ENCODE results near the gene SLC6A9. TPM values are rescaled to one million over a fixed set of nuclear protein-coding genes. Genes with fewer than 3 reads are reported as not detected.

SLC6A9 gene
- total RNA-seq, 2 experiments from 2014 or later: 8.2 to 21.8 TPM

- Histone ChIP-seq H3K4me1 (ENCODE audit: insufficient read depth, low read length, poor library complexity, severe bottlenecking) (peaks cover 49% of the 10 kb centered on the region), H3K79me2 (ENCODE audit: insufficient read depth, low read depth, low read length) (no peaks in the 10 kb centered on the region), H3K9me2 (ENCODE audit: insufficient read depth, low read length) (no peaks in the 10 kb centered on the region), H2AFZ (ENCODE audit: low read length) (peak overlapping the region; percentile 73), H3K4me3 (ENCODE audit: low read depth, low read length, poor library complexity, severe bottlenecking) (peak overlapping the region; percentile 98), H3K36me3 (ENCODE audit: insufficient read depth, low read length) (no peaks in the 10 kb centered on the region), H3K27ac (ENCODE audit: low read depth, low read length, poor library complexity, severe bottlenecking) (peak overlapping the region; percentile 86), H4K20me1 (ENCODE audit: insufficient read depth, low read length) (no peaks in the 10 kb centered on the region), H3K4me2 (ENCODE audit: low read length) (peak overlapping the region; percentile 98), H3K9me3 (ENCODE audit: low read length) (no peaks in the 10 kb centered on the region)
- TF ChIP-seq CTCF (conservative IDR thresholded peaks at IDR 0.05; ENCODE audit: low read length): peak; percentile 57
- TF ChIP-seq EZH2phosphoT487 (IDR thresholded peaks at IDR 0.05; ENCODE audit: borderline replicate concordance, low read depth, low read length): no peak
- POLR2A ChIA-PET: interaction anchor here (0.6 to 1.0 kb wide), 3 partner anchors 37 to 85 kb away, joined by 3 to 4 read pairs (median 3); no protein-coding TSS in a partner anchor
- CTCF ChIA-PET (ENCODE audit: unreplicated experiment): interaction anchor here (0.6 to 1.7 kb wide), 4 partner anchors 13 to 792 kb away, joined by 3 to 12 read pairs (median 8); no protein-coding TSS in a partner anchor
- intact Hi-C loops (cut with micrococcal nuclease; ENCODE audit: unreplicated experiment): loop anchor here (1.0 to 2.0 kb wide), 3 partner anchors 39 to 380 kb away; partner anchors contain the start of genes CCDC24, IPO13 and KDM4A
- no TSS peak for BruUV-seq (replicated peaks)
- peak; percentile 78 for DNase-seq (ENCODE audit: low spot score)
These were observed 534 bp downstream of the SLC6A9 start for GRCh38 chr1:44030605-44031251.

- ChIA-PET POLR2A (interaction anchor here (0.5 to 0.8 kb wide), 4 partner anchors 19 to 805 kb away, joined by 3 to 4 read pairs (median 3); no protein-coding TSS in a partner anchor), CTCF (ENCODE audit: unreplicated experiment) (interaction anchor here (1.7 kb wide), 1 partner anchor 25 kb away, joined by 12 read pairs; no protein-coding TSS in a partner anchor)
- H3K36me3 ChIP-seq (ENCODE audit: insufficient read depth, low read length): no peaks in the 10 kb centered on the region
- H3K79me2 ChIP-seq (ENCODE audit: insufficient read depth, low read depth, low read length): no peaks in the 10 kb centered on the region
- H2AFZ ChIP-seq (ENCODE audit: low read length): peak overlapping the region; percentile 73
- H3K9me2 ChIP-seq (ENCODE audit: insufficient read depth, low read length): no peaks in the 10 kb centered on the region
- peaks cover 55% of the 10 kb centered on the region for H3K4me1 ChIP-seq (ENCODE audit: insufficient read depth, low read length, poor library complexity, severe bottlenecking)
- DNase-seq (ENCODE audit: low spot score): peak; percentile 96
- H3K27ac ChIP-seq (ENCODE audit: low read depth, low read length, poor library complexity, severe bottlenecking): peak overlapping the region; percentile 86
- H4K20me1 ChIP-seq (ENCODE audit: insufficient read depth, low read length): no peaks in the 10 kb centered on the region
- peak overlapping the region; percentile 98 for H3K4me2 ChIP-seq (ENCODE audit: low read length)
- no peaks in the 10 kb centered on the region for H3K9me3 ChIP-seq (ENCODE audit: low read length)
- peak overlapping the region; percentile 98 for H3K4me3 ChIP-seq (ENCODE audit: low read depth, low read length, poor library complexity, severe bottlenecking)
- intact Hi-C loops (cut with micrococcal nuclease; ENCODE audit: unreplicated experiment): loop anchor here (1.0 to 2.0 kb wide), 3 partner anchors 39 to 379 kb away; partner anchors contain the start of genes CCDC24, IPO13 and KDM4A
- TF ChIP-seq CTCF (conservative IDR thresholded peaks at IDR 0.05; ENCODE audit: low read length) (no peak), EZH2phosphoT487 (IDR thresholded peaks at IDR 0.05; ENCODE audit: borderline replicate concordance, low read depth, low read length) (no peak)
- no TSS peak for BruUV-seq (replicated peaks)
These were observed 1.2 kb downstream of the SLC6A9 start for GRCh38 chr1:44029911-44030604.
